Measurements from ENCODE around the gene CCN6. TPM values are rescaled to one million over a fixed set of nuclear protein-coding genes. Genes with fewer than 3 reads are reported as not detected.

Gene CCN6
- total RNA-seq, 4 donors from 2014 or later = 0.25 to 7.6 (median 1.0) TPM; not detected in 1

- Histone ChIP-seq H3K27me3 (no peaks in the 10 kb centered on the region), H3K27ac (no peak overlapping the region), H3K36me3 (peaks cover 9% of the 10 kb centered on the region), H3K4me1 (no peaks in the 10 kb centered on the region), H3K4me3 (no peak overlapping the region), H3K9me3 (no peaks in the 10 kb centered on the region)
- DNase-seq (ENCODE audit: low spot score in 2 of 2) = no peak
- TF ChIP-seq POLR2AphosphoS5 (IDR thresholded peaks at IDR 0.05) (no peak), EP300 (IDR thresholded peaks at IDR 0.05) (no peak), CTCF (IDR thresholded peaks at IDR 0.05) (no peak), POLR2A (IDR thresholded peaks at IDR 0.05) (no peak)
- WGBS = 82% methylated on average over 6 of the region's 6 CpGs
Observed at GRCh38 chr6:112065426-112065986, 11.6 kb downstream of the CCN6 start.

- 56% methylated on average over 3 of the region's 3 CpGs for WGBS
- H3K9me3 ChIP-seq = no peaks in the 10 kb centered on the region
- TF ChIP-seq CTCF (IDR thresholded peaks at IDR 0.05) = no peak
- TF ChIP-seq POLR2A (IDR thresholded peaks at IDR 0.05) = no peak
- TF ChIP-seq POLR2AphosphoS5 (IDR thresholded peaks at IDR 0.05) = no peak
- no peak for TF ChIP-seq EP300 (IDR thresholded peaks at IDR 0.05)
- H3K4me3 ChIP-seq = no peak overlapping the region
- H3K27ac ChIP-seq = no peak overlapping the region
- H3K27me3 ChIP-seq = no peaks in the 10 kb centered on the region
- no peak for DNase-seq (ENCODE audit: low spot score in 2 of 2)
- H3K4me1 ChIP-seq = no peaks in the 10 kb centered on the region
- H3K36me3 ChIP-seq = peaks cover 18% of the 10 kb centered on the region
Observed at GRCh38 chr6:112066606-112067005, 12.7 kb downstream of the CCN6 start.

- peaks cover 10% of the 10 kb centered on the region for H3K4me1 ChIP-seq
- H3K4me3 ChIP-seq = no peak overlapping the region
- H3K27me3 ChIP-seq = no peaks in the 10 kb centered on the region
- no peak for TF ChIP-seq CTCF (IDR thresholded peaks at IDR 0.05)
- TF ChIP-seq POLR2A (IDR thresholded peaks at IDR 0.05) = no peak
- no peak for TF ChIP-seq EP300 (IDR thresholded peaks at IDR 0.05)
- no peak for TF ChIP-seq POLR2AphosphoS5 (IDR thresholded peaks at IDR 0.05)
- WGBS = 90% methylated on average over 4 of the region's 4 CpGs
- no peak for DNase-seq (ENCODE audit: low spot score in 2 of 2)
- peaks cover 35% of the 10 kb centered on the region for H3K36me3 ChIP-seq
- H3K9me3 ChIP-seq = no peaks in the 10 kb centered on the region
- no peak overlapping the region for H3K27ac ChIP-seq
Observed at GRCh38 chr6:112081569-112081968, 27.7 kb downstream of the CCN6 start.

GRCh38 chr6:112085286-112086065 is 31.6 kb downstream of the CCN6 start:
- Histone ChIP-seq H3K4me3 (no peak overlapping the region), H3K4me1 (peaks cover 17% of the 10 kb centered on the region), H3K9me3 (no peaks in the 10 kb centered on the region), H3K27ac (no peak overlapping the region), H3K36me3 (peaks cover 12% of the 10 kb centered on the region), H3K27me3 (no peaks in the 10 kb centered on the region)
- 73% methylated on average over 8 of the region's 8 CpGs for WGBS
- TF ChIP-seq POLR2AphosphoS5 (IDR thresholded peaks at IDR 0.05) (no peak), POLR2A (IDR thresholded peaks at IDR 0.05) (no peak), EP300 (IDR thresholded peaks at IDR 0.05) (no peak), CTCF (IDR thresholded peaks at IDR 0.05) (no peak)
- DNase-seq (ENCODE audit: low spot score in 2 of 2) = no peak

GRCh38 chr6:112086744-112087135 is 32.8 kb downstream of the CCN6 start:
- no peak for TF ChIP-seq POLR2A (IDR thresholded peaks at IDR 0.05)
- TF ChIP-seq CTCF (IDR thresholded peaks at IDR 0.05) = no peak
- no peak for TF ChIP-seq EP300 (IDR thresholded peaks at IDR 0.05)
- TF ChIP-seq POLR2AphosphoS5 (IDR thresholded peaks at IDR 0.05) = no peak
- Histone ChIP-seq H3K27ac (peak overlapping the region; percentile 90), H3K36me3 (peaks cover 4% of the 10 kb centered on the region), H3K27me3 (no peaks in the 10 kb centered on the region), H3K9me3 (no peaks in the 10 kb centered on the region), H3K4me1 (peaks cover 17% of the 10 kb centered on the region), H3K4me3 (peak overlapping the region; percentile 95)
- WGBS = under 1% methylated on average over 8 of the region's 8 CpGs
- no peak for DNase-seq (ENCODE audit: low spot score in 2 of 2)

Measured in suprapubic skin (tissue), 4 donors.